ENCODE results near the gene SLC12A5.

The SLC12A5 gene

DNA sequence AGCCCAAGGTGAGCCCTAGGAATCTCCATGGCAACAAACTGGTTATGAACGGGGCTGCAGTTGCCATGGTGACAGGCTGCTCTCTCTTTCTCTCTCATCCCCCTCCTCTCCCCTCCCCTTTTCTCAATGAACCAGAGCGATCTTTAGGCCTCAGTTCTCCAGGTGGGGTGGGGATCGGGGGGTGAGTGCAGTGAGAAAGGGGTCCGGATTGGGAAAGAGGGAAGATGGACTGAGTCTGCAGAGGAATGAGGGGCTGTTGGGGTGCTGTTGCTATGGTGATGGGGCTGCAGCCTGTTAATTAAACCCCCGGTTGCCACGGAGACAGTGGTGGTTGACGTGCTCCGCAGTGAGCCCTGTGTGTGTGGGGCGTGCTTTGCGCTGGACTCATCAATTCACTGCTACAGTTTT, 3.6 kb upstream of the SLC12A5 start:
- DNase-seq (ENCODE audit: low read depth in 2 of 3, low spot score in 2 of 3) = no peak

DNA sequence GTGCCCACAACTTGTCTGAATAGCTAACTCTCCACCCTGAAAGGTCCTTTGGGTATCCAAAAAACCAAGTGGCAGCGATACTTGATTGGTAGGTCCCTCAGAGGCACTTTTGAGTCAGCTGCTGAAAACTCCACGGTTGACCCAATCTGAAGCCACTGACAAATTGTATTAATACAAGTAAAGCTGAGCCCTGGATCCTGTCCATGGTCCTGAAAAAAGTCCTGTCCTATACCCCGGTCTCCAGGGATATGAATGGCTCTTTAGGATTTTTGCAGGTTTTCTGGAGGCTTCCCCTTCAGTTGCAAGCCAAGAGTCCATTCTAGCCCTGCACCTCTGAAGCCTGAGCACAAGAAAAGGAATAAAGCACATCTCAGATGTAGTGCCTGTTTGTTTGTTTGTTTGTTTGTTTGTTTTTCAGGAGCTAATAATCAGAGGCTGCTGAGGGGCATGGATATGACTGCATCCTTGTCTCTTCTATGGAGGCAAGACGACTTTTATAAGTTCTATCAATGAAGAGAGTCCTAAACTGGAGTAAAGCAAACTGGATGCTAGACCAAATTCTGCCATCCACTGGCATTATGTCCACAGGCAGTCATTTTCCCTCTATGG, 1.7 kb upstream of the SLC12A5 start:
- no peak for DNase-seq (ENCODE audit: low read depth in 2 of 3, low spot score in 2 of 3)

DNA sequence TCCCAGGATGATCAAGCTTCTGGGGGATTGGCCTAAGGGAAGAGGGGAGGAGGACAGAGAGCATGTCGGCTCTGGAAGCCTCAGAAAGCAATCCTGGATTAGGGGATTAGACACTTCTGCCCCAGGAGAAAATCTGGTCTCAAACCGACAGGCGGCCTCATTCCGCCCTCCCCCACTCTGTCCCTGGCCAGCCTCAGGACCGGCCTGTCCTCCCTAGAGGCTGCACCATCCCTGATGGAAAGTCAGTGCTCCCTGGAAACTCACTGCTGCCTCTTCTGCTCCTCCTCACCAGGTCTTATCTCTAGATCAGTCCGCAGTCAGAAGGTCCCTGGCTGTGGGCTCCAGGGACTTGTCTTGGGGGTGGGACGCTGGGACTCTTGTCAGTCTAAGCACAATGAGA, 905 bp upstream of the SLC12A5 start:
- no peak for DNase-seq (ENCODE audit: low read depth in 2 of 3, low spot score in 2 of 3)

DNA sequence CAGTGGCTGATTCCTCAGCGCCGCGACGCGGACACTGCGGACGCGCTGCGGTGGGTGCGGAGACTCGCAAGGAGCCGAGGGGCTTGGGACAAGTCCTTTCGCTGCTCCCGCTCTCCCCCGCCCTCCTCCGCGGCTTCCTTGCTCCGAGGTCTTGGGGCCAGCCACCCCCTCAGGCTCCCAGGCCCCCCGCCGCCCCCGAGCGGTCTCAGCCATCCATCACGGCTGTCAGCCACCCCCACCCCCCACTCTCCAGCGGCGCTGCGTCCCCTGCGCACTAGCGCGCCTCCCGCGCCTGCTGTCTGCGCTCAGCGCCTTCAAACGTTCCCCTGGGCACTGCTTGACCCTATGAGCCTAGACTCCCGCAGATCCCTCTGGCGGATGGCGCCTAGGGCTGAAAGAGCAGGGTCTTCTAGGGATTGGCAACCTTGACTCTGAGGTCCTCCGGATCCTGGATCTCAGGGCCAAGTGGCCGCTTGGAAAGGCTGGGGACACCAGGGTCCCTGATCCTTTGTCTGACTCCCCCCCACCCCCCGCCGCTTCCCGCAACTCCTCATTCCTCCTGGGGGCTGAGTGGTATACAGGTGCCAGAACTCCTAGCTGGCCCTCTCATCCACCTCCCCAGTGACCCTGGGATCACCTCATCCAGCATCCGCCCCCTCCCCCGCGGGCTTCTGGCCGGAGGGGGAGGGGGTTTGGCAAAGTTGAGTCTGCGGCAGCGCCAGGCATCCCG, 1.4 kb downstream of the SLC12A5 start:
- DNase-seq (ENCODE audit: low read depth in 2 of 3, low spot score in 2 of 3) = no peak

DNA sequence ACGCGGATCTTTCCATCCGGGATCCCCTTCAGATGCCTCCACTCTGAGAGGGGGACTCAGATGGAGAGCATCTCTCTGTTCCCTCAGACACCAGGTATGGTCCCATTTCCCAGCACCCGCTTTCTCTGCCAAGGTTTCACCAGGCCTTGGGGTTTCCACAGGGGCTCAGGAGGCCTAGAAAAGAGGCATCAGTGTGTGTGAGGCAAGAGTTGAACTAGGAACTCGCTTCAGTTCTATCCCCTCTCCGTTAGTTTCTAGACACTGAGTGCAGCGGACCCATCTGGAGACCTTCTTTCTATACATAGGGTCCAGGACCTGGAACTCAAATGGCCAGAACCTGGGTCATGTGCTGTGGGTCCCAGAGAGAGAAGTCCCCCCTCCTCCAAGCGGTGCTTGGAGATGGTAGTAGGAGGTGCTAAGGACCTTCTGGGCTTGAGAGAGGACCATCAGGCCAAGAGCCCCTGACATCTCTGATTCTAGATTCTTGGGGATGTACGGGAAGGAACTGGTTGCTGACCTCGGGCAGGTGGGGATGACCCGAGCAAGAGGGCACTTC, 2.1 kb downstream of the SLC12A5 start:
- no peak for DNase-seq (ENCODE audit: low read depth in 2 of 3, low spot score in 2 of 3)

DNA sequence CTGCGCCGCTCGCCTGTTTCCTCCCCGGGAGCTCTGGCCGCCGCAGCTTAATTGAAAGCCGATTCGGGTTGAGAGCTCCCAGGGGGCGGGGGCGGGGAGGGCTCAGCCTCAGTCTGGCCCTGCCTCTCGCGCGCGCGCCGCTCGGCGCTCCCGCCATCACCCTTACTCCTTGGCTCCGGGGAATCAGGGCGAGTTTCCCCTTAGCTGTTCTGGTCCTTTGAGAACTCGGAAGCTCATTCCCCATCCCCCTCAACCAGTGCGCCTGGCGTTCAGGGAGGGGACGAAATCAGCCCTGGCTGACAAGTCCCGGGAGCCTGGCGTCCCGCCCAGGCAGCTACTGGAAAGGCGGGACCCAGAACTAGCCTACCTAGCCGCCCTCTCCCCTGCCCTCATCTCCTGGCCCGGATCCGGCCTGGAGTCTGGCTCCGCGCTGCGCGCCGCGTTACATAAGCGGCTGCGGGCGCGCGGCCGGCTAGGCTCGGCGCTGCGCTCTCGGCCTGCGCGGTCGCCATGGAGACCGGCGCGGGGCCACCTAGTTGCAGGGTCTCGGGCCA, 2.8 kb downstream of the SLC12A5 start:
- no peak for DNase-seq (ENCODE audit: low read depth in 2 of 3, low spot score in 2 of 3)

DNA sequence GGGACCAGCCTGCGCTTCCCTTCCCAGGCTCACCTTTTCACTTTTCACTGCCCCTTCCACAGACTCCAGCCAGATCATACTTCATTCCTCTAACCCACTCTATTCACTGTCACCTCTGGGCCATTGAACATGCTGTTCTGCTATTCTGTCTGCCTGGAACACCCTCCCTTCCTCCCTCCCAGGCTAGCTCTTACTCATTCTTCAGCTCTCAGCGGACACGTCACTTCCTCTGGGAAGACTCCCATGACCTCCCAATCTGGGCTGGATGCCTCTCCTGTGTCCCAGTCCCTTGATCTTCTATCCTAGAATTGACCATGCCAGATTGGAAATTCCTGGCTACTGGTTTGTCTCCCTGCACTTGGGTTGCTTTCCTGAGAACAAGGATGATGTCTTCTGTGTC, 5.0 kb downstream of the SLC12A5 start:
- no peak for DNase-seq (ENCODE audit: low read depth in 2 of 3, low spot score in 2 of 3)

DNA sequence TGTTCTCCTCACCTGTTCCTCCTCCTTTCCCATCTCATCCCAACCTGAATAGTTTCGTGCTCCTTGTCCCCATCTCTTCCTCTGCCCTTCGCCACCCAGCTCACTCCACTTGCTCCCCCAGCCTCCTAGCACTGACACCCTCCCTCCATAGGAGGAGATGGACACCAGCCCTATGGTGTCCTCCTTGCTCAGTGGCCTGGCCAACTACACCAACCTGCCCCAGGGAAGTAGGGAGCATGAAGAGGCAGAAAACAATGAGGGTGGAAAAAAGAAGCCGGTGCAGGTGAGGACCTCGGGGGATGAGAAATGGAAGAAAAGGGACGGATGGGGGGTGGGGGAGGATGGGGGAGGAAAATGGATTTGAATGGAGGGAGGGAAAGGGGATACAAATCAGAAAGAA, 6.2 kb downstream of the SLC12A5 start:
- DNase-seq (ENCODE audit: low read depth in 2 of 3, low spot score in 2 of 3) = no peak

DNA sequence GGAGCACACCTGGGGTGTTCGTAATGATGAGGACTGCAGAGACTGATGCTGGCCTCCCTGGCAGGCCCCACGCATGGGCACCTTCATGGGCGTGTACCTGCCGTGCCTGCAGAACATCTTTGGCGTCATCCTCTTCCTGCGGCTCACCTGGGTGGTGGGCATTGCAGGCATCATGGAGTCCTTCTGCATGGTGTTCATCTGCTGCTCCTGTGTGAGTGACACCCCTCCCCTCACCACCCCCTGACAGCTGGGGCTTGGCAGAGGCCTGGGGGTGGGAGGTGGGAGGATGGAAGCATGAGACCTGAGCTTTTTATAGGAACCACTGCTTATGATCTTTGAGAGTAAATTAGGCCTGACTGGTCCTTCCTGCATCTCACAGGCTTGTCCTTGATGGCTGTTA, 6.7 kb downstream of the SLC12A5 start:
- DNase-seq (ENCODE audit: low read depth in 2 of 3, low spot score in 2 of 3) = no peak

DNA sequence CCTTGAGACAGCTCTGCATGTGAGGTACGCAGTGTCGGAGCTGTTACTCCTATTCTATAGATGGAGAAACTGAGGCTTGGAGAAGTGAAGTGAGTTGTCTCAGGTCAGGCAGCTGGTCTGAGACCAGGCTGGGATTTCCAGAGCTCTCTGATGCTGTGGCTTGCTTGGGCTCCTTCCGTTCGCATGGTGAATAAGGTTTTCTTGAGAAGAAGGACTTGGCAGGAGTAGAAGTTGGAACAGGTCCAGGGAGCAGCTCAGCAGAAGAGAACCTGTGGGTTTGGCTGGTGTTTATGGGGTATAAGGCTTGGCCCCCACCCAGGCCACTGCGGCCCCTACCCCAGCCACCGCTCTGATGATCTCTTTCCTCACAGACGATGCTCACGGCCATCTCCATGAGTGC, 7.4 kb downstream of the SLC12A5 start:
- no peak for DNase-seq (ENCODE audit: low read depth in 2 of 3, low spot score in 2 of 3)

DNA sequence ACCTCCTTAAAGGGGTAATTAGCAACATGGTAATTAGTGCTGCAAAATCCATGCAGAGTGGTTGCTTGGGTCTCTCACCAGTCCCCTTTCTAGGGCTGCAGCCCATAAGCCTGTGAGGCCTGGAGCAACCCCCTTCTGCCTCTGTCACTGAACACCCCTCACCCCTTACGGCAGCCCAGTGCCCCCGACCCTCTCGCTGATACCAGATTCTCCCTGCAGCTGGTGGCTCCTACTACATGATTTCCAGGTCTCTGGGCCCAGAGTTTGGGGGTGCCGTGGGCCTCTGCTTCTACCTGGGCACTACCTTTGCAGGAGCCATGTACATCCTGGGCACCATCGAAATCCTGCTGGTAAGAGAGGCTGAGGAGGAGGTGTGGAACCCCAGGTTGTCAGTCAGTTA, 8.0 kb downstream of the SLC12A5 start:
- no peak for DNase-seq (ENCODE audit: low read depth in 2 of 3, low spot score in 2 of 3)

DNA sequence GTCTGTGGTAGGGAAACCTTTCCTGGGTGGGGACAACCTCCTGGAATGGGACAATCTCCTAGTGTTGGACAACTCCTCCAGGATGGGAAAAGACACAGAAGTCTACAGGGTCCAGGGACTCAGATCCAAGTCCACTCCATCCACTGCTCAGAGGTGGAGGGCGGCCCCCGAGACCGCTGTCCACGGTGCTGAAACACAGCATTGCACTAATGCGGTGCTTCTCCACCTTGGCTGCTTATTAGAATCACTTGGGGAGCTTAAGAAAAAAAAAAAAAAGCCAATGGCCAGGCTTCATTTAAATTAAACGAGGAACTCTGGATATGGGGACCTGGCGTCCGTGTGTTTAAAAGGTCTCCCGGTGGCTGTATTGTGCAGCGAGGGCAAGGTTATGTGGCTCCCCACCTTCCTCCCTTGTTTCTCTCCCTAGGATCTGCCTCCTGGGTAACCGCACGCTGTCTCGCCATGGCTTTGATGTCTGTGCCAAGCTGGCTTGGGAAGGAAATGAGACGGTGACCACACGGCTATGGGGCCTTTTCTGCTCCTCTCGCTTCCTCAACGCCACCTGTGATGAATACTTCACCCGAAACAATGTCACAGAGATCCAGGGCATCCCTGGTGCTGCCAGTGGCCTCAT, 12.0 kb downstream of the SLC12A5 start:
- DNase-seq (ENCODE audit: low read depth in 2 of 3, low spot score in 2 of 3) = no peak

DNA sequence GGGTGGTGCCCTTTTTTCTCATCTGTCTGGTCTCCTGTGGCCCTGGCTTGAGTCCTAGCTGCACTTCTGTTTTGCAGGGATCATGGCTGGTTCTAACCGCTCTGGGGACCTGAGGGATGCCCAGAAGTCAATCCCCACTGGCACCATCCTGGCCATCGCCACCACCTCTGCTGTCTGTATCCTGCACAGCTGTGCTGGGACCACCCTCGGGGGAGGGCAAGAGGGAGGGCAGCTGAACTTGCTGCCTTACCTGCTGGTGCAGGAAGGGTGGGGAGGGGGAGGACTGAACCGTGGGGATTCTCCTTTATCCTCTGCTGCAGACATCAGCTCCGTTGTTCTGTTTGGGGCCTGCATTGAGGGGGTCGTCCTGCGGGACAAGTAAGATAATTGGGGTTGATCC, 14.5 kb downstream of the SLC12A5 start:
- no peak for DNase-seq (ENCODE audit: low read depth in 2 of 3, low spot score in 2 of 3)

DNA sequence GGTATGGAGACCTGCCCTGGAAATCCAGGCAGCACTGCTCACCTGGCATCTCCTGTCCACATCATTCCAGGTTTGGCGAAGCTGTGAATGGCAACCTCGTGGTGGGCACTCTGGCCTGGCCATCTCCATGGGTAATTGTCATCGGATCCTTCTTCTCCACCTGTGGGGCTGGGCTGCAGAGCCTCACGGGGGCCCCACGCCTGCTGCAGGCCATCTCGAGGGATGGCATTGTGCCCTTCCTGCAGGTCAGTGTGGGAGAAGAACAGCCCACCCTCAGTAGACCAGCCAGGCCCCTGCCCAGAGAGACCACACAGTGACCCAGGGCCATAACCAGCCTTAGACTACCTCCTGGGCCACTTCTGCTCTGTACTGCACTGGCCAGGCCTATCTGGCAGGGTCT, 15.9 kb downstream of the SLC12A5 start:
- DNase-seq (ENCODE audit: low read depth in 2 of 3, low spot score in 2 of 3) = no peak

DNA sequence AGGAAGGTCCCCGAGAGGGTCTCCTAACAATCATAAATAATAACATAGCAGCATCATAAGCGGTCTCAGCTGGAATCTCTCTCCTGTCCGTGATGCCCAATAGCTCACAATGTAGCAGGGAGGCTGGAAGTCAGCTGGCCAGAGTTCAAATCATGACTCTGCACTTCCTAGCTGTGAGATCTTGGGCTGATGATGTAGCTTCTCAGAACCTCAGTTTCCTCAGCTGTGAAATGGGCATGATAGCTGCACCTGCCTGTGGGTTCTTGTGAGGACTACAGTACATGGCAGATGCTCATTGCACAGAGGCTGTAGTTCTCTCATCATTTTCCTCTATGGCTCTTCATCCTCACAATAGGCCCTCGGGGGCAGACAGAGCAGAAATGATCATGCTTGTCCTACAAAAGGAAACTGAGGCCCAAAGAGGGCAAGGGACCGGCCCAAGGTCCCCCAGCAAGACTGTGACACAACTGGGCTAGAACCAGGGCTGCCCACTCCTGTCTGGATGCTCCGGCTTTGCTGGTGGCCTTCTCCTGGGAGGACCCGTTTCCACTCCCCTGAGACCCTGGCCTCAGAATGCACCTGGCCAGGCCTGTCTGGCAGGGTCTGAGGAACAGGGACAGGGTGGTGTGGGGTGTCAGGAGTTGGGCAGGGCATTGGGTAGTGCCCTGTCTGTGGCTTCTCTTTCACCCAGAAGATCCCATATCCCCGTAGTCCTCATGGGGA, 17.7 kb downstream of the SLC12A5 start:
- DNase-seq (ENCODE audit: low read depth in 2 of 3, low spot score in 2 of 3) = no peak

DNA sequence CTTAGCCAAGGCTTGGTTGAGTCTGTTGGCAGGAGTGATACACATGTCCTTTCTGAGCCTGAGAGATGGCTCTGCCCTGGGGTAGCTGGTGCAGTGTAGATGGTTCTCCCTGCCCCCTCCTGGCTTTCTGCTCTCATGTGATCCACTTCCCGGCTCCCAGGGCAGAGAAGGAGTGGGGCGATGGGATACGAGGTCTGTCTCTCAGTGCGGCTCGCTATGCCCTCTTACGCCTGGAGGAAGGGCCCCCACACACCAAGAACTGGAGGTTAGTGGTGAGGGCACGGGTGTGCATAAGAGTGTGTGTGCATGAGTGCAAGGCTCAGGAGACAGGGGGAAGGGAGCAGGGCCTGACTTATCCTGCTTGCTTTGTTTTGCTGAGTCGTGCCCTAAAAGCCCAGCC, 18.8 kb downstream of the SLC12A5 start:
- DNase-seq (ENCODE audit: low read depth in 2 of 3, low spot score in 2 of 3) = no peak

DNA sequence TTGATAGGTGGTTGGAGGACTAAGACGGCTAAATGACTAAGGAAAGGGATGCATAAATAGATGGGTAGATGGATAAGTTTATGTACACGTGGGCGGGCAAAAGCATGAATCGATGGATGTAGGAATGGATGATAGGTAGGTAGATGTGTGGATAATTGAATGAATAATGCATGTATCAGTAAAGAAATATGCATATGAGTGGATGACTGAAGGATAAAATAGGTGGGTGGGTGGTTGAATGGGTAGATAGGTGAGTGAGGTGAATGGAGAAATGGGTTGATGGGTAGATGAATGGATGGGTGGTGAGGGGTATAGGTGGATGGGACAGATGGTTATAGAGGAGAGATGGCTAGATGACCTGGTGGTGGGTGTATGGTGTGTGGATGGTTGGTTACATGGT, 20.2 kb downstream of the SLC12A5 start:
- DNase-seq (ENCODE audit: low read depth in 2 of 3, low spot score in 2 of 3) = no peak

DNA sequence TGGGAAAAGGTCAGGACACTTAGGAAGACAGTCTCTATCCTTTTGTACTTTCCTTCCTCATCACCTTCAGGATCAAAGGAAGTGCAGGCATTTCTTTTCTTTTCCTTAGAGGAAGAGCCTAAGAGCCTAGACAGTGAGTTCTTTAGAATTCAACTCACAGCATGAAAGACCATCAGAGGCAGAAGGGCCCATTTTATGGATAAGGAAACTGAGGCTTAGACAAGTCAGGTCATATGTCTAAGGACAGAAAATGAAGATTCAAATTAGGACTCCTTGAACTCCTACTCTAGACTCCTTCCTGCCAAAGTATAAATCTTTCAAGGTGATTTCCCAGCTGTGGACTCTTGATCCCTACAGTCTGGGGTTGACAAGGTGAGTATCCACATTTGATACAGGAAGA, 20.8 kb downstream of the SLC12A5 start:
- no peak for DNase-seq (ENCODE audit: low read depth in 2 of 3, low spot score in 2 of 3)

DNA sequence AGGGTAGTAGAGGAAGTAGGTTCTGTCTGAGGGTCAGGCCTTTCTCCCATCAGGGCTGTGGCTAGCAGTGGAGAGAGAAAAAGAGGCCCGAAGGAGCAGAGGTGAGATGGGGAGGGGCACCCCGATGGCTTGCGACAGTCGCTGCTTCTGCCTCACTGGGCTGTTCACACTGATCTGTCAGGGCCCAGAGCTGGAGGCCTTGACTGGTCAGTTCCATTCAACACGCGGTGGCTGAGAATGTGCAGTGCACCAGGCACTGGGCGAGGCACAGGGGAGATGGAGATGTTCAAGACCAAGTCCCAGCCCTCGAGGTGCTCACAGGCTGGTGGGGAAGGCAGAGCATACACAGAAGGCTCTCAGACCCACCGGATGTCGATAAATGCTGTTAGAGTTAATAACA, 21.4 kb downstream of the SLC12A5 start:
- no peak for DNase-seq (ENCODE audit: low read depth in 2 of 3, low spot score in 2 of 3)

DNA sequence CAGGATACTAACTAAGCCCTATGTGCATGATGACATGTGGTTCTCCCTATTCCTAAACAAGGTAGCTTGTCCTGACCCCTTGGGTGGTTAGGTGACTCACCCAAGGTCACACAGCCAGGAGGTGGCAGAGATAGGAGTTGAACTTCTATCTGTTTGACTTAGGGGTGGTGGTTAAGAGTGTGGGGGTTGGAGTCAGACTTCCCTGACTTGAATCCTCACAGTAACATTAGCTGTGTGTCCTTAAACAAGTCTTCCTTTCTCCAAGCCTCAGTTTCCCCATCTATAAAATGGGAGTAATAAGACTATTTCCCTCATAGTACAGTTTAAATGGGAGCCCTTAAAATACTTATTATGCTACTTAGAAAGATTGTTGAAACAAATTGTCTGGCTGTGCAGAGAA, 21.9 kb downstream of the SLC12A5 start:
- DNase-seq (ENCODE audit: low read depth in 2 of 3, low spot score in 2 of 3) = no peak

DNA sequence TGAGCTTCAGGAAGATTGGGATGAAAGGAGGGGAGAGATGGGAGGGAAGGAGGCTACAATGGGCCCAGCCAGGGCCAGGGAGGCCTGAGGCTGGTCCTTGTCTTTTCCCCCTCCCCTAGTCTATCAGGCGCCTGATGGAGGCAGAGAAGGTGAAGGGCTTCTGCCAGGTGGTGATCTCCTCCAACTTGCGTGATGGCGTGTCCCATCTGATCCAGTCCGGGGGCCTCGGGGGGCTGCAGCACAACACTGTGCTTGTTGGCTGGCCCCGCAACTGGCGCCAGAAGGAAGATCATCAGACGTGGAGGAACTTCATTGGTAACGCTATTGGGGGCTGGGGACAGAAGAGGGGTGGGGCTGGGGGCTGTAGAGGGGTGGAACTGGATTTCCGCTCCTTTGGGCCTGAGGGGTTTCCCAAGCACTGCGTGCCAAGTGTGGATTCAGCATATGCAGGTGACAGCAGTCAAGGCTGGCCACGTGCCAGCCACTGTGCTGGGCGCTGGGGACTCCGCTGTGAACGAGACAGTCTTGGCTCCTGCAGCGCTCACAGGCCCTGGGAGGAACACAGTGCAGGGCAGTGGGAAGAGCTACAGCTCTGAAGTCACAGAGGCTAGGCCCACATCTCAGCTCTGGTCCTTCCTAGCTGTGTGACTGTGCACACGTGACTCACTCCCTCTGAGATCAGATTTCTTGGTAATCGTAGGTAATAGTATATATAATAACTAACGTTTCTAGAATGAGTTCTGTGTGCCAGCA, 22.7 kb downstream of the SLC12A5 start:
- no peak for DNase-seq (ENCODE audit: low read depth in 2 of 3, low spot score in 2 of 3)

All from activated CD8-positive, alpha-beta memory T cell treated with anti-CD3 and anti-CD28 coated beads for 48 hours (primary cell).